HepG2 (cell line): ENCODE results near the gene SQSTM1. TPM values are rescaled to one million over a fixed set of nuclear protein-coding genes. Genes with fewer than 3 reads are reported as not detected.

ENCODE experiments used
- ESRRA ChIP-seq: sonication (generic); formaldehyde crosslinking; IDR thresholded peaks from 2 replicates; pipeline ENCODE4 v1.5.1; 2020; ENCODE audit warnings: mild to moderate bottlenecking, low read depth, missing genetic modification reagents
- FIP1L1 ChIP-seq: fragments of 200-400 bp; formaldehyde crosslinking; IDR thresholded peaks from 2 replicates; pipeline ENCODE4 v1.6.1; 2018; ENCODE audit warnings: low read depth, mild to moderate bottlenecking, low read length, moderate library complexity, borderline replicate concordance; ENCODE audit not compliant: insufficient read depth
- HMGXB3 ChIP-seq: sonication (generic); formaldehyde crosslinking; IDR thresholded peaks from 2 replicates; pipeline ENCODE4 v1.4.0; 2020; ENCODE audit warnings: missing genetic modification reagents, borderline replicate concordance
- IRF9 ChIP-seq: sonication (generic); formaldehyde crosslinking; IDR thresholded peaks from 2 replicates; pipeline ENCODE4 v1.8.0; 2022; ENCODE audit warnings: missing genetic modification reagents, mild to moderate bottlenecking, borderline replicate concordance
- KDM6A ChIP-seq: IDR thresholded peaks from 2 replicates; pipeline ENCODE4 v1.6.1; 2016; ENCODE audit warnings: low read depth
- SMYD3 ChIP-seq: sonication (generic); formaldehyde crosslinking; IDR thresholded peaks from 2 replicates; pipeline ENCODE4 v1.8.1; 2023; ENCODE audit warnings: mild to moderate bottlenecking, missing genetic modification reagents
- TFAP4 ChIP-seq: sonication (generic); IDR thresholded peaks from 2 replicates; pipeline ENCODE4 v1.6.1; 2016; ENCODE audit warnings: low read depth, borderline replicate concordance
- ZBTB14 ChIP-seq: sonication (generic); formaldehyde crosslinking; IDR thresholded peaks from 2 replicates; pipeline ENCODE4 v1.4.0; 2020; ENCODE audit warnings: missing genetic modification reagents
- ZNF292 ChIP-seq: sonication (generic); formaldehyde crosslinking; IDR thresholded peaks from 2 replicates; pipeline ENCODE4 v1.8.1; 2022; ENCODE audit warnings: mild to moderate bottlenecking, low read depth, missing genetic modification reagents, borderline replicate concordance
- ZNF609 ChIP-seq: sonication (generic); formaldehyde crosslinking; IDR thresholded peaks from 2 replicates; pipeline ENCODE4 v1.4.0; 2020; ENCODE audit warnings: mild to moderate bottlenecking, missing genetic modification reagents, borderline replicate concordance
- ZNF614 ChIP-seq: IDR thresholded peaks from 2 replicates; pipeline ENCODE4 v1.6.1; 2018; ENCODE audit warnings: missing biosample characterization, missing genetic modification reagents, inconsistent platforms, borderline replicate concordance
- ZNF780A ChIP-seq: sonication (generic); formaldehyde crosslinking; IDR thresholded peaks from 2 replicates; pipeline ENCODE4 v1.8.0; 2022; ENCODE audit warnings: mild to moderate bottlenecking, missing genetic modification reagents, moderate library complexity
- polyA plus RNA-seq, 8 experiments: library from polyadenylated mRNA; depleted of rRNA in 3 of 8; stranded (reverse) in 7 of 8; unstranded in 1 of 8; fragments of >200 nt; fragmentation: Illumina TruSeq in 4 of 8; extraction: Trizol in 4 of 8; gene quantifications; 2 replicates each; pipeline versions ENCODE4 v1.2.1 to v1.2.3, GENCODE V29; 2011 to 2016; ENCODE audit warnings: low read depth in 4 of 8, missing spikeins in 1 of 8, mixed read lengths in 1 of 8; ENCODE audit not compliant: insufficient read depth in 1 of 8
- total RNA-seq, 5 experiments: library from RNA; depleted of rRNA; stranded (reverse); fragments of >200 nt; fragmentation: Illumina TruSeq; extraction: Trizol; gene quantifications; 2 replicates each; pipeline ENCODE4 v1.2.3, GENCODE V29; 2016; ENCODE audit warnings: low read depth in 1 of 5

The SQSTM1 gene
- total and polyA plus RNA-seq, 2 of the 13 experiments (the other 11 are each of a cell fraction or from before 2014, with no cell fraction given): 90.9 to 160 TPM

- TF ChIP-seq ZNF609 (CRISPR knock-in tag): peak; percentile 42; the same call in 1 of the 2 replicates
- no peak for TF ChIP-seq HMGXB3 (CRISPR knock-in tag)
- no peak for TF ChIP-seq ZNF292 (CRISPR knock-in tag)
- TF ChIP-seq TFAP4: 0 out of 2 replicates have a peak, but pooled peaks have one; percentile 5
- no peak for TF ChIP-seq KDM6A (CRISPR knock-in tag)
- TF ChIP-seq IRF9 (CRISPR knock-in tag): 0 out of 2 replicates have a peak, but pooled peaks have one; percentile 30
- TF ChIP-seq ZBTB14 (CRISPR knock-in tag): peak; percentile 80
- TF ChIP-seq FIP1L1: peak; percentile 79; the same call in 1 of the 2 replicates
- TF ChIP-seq ZNF614 (CRISPR knock-in tag): no peak
- TF ChIP-seq ZNF780A (CRISPR knock-in tag): no peak
- TF ChIP-seq SMYD3 (CRISPR knock-in tag): no peak
- 0 out of 2 replicates have a peak, but pooled peaks have one; percentile 50 for TF ChIP-seq ESRRA
Measured at GRCh38 chr5:179795863-179796833, 24.6 kb upstream of the SQSTM1 start (continued).
